Activated CD8-positive, alpha-beta T cell treated with anti-CD3 and anti-CD28 coated beads for 36 hours (primary cell): ENCODE measurements around the gene ABCG4. TPM values are rescaled to one million over a fixed set of nuclear protein-coding genes. Genes with fewer than 3 reads are reported as not detected.

ENCODE experiments used
- ATAC-seq: fragments of 200-7000 bp; cut with Tn5 transposase; one replicate; pipeline ENCODE4 v1.10.0; 2021; ENCODE audit warnings: mild to moderate bottlenecking, moderate library complexity
- CTCF ChIA-PET: fragments of 350-600 bp; sonication (Branson Sonifier 250); formaldehyde crosslinking; loops from one replicate; lab custom pipeline; 2021; ENCODE audit warnings: antibody characterized with exemption; lab: Charles Lee
- POLR2A ChIA-PET: fragments of 350-600 bp; sonication (Branson Sonifier 250); formaldehyde crosslinking; loops from one replicate; lab custom pipeline; 2021; ENCODE audit warnings: antibody characterized with exemption; lab: Charles Lee
- DNase-seq: peaks from one replicate; pipeline ENCODE4 v3.0.0-alpha.2; 2020
- H3K27ac Mint-ChIP-seq: one replicate; pipeline ENCODE4 v1.8.0; 2021; ENCODE audit warnings: mild to moderate bottlenecking, mixed read lengths
- H3K27me3 Mint-ChIP-seq: one replicate; pipeline ENCODE4 v1.8.0; 2021; ENCODE audit warnings: mixed read lengths
- H3K36me3 Mint-ChIP-seq: one replicate; pipeline ENCODE4 v1.8.0; 2021; ENCODE audit warnings: low read depth, mixed read lengths
- H3K4me1 Mint-ChIP-seq: one replicate; pipeline ENCODE4 v1.8.0; 2021; ENCODE audit warnings: low read depth, mixed read lengths
- H3K4me3 Mint-ChIP-seq: one replicate; pipeline ENCODE4 v1.8.0; 2021; ENCODE audit warnings: mild to moderate bottlenecking, moderate library complexity, mixed read lengths
- H3K9me3 Mint-ChIP-seq: one replicate; pipeline ENCODE4 v1.8.0; 2021; ENCODE audit warnings: mixed read lengths
- CTCF ChIP-seq: fragments of 200-600 bp; IDR thresholded peaks from one replicate; pipeline ENCODE4 v1.8.0; 2022; ENCODE audit warnings: antibody characterized with exemption, mild to moderate bottlenecking
- intact Hi-C: fragments of 100-400 bp; cut with micrococcal nuclease; formaldehyde crosslinking; loops from one replicate; pipeline ENCODE4 v1.10.0; 2022
- total RNA-seq, 2 experiments: library from RNA; stranded (reverse); gene quantifications; one replicate each; pipeline ENCODE4 v1.2.3, GENCODE V29; 2021

The ABCG4 gene
- total RNA-seq, 2 experiments from 2014 or later: not detected

- DNase-seq: no peak
- ChIA-PET CTCF (interaction anchor here (0.9 to 1.5 kb wide), 6 partner anchors 8 to 215 kb away, joined by 3 to 4 read pairs (median 3); partner anchors contain the start of gene CBL), POLR2A (interaction anchor here (0.6 to 9.7 kb wide), 10 partner anchors 8 to 92 kb away, joined by 3 to 107 read pairs (median 6); partner anchors contain the start of genes HINFP and TRAPPC4)
- H3K4me1 Mint-ChIP-seq: peaks cover 37% of the 10 kb centered on the region
- intact Hi-C loops: no loop called here
- TF ChIP-seq CTCF: no peak
- ATAC-seq: peak; percentile 4
- H3K9me3 Mint-ChIP-seq: no peaks in the 10 kb centered on the region
- no peaks in the 10 kb centered on the region for H3K27me3 Mint-ChIP-seq
- peak overlapping the region; percentile 85 for H3K4me3 Mint-ChIP-seq
- H3K27ac Mint-ChIP-seq: peak overlapping the region; percentile 75
- peaks cover 9% of the 10 kb centered on the region for H3K36me3 Mint-ChIP-seq
These were observed 41.2 kb upstream of the ABCG4 start for GRCh38 chr11:119107538-119108145.

GRCh38 chr11:119108146-119108856 lies 40.6 kb upstream of the ABCG4 start:
- Mint-ChIP-seq H3K27me3 (no peaks in the 10 kb centered on the region), H3K4me3 (peak overlapping the region; percentile 85), H3K27ac (peak overlapping the region; percentile 75), H3K9me3 (no peaks in the 10 kb centered on the region), H3K4me1 (peaks cover 39% of the 10 kb centered on the region), H3K36me3 (peaks cover 13% of the 10 kb centered on the region)
- ChIA-PET CTCF (interaction anchor here (1.0 to 1.7 kb wide), 4 partner anchors 9 to 215 kb away, joined by 3 to 7 read pairs (median 4); partner anchors contain the start of gene HINFP), POLR2A (interaction anchor here (1.1 to 9.7 kb wide), 5 partner anchors 9 to 89 kb away, joined by 3 to 107 read pairs (median 8); partner anchors contain the start of genes HINFP, RPS25 and TRAPPC4)
- DNase-seq (peak; percentile 55), ATAC-seq (peak; percentile 18)
- TF ChIP-seq CTCF: no peak
- intact Hi-C loops: no loop called here

- ChIA-PET CTCF (interaction anchor here (1.0 to 1.7 kb wide), 5 partner anchors 10 to 215 kb away, joined by 3 to 7 read pairs (median 3); partner anchors contain the start of gene HINFP), POLR2A (interaction anchor here (1.1 to 9.7 kb wide), 6 partner anchors 8 to 90 kb away, joined by 3 to 107 read pairs (median 7); partner anchors contain the start of genes HINFP, HYOU1, RPS25 and TRAPPC4)
- no peaks in the 10 kb centered on the region for H3K9me3 Mint-ChIP-seq
- DNase-seq: no peak
- no peaks in the 10 kb centered on the region for H3K27me3 Mint-ChIP-seq
- ATAC-seq: no peak
- peaks cover 17% of the 10 kb centered on the region for H3K36me3 Mint-ChIP-seq
- H3K4me1 Mint-ChIP-seq: peaks cover 40% of the 10 kb centered on the region
- peak overlapping the region; percentile 75 for H3K27ac Mint-ChIP-seq
- H3K4me3 Mint-ChIP-seq: peak overlapping the region; percentile 85
- intact Hi-C loops: no loop called here
- TF ChIP-seq CTCF: no peak
These were observed 40.0 kb upstream of the ABCG4 start for GRCh38 chr11:119108857-119109221.

GRCh38 chr11:119109843-119110242 lies 39.0 kb upstream of the ABCG4 start:
- POLR2A ChIA-PET: interaction anchor here (0.9 to 9.7 kb wide), 6 partner anchors 11 to 113 kb away, joined by 3 to 107 read pairs (median 7); partner anchors contain the start of genes HINFP, HYOU1, RPS25 and TRAPPC4
- ATAC-seq: no peak
- Mint-ChIP-seq H3K4me1 (peaks cover 41% of the 10 kb centered on the region), H3K27ac (peak overlapping the region; percentile 1), H3K4me3 (peak overlapping the region; percentile 85), H3K27me3 (no peaks in the 10 kb centered on the region), H3K9me3 (no peaks in the 10 kb centered on the region), H3K36me3 (peaks cover 22% of the 10 kb centered on the region)
- intact Hi-C loops: no loop called here
- TF ChIP-seq CTCF: no peak
- CTCF ChIA-PET: interaction anchor here (1.0 to 1.7 kb wide), 4 partner anchors 9 to 183 kb away, joined by 3 to 5 read pairs (median 4); partner anchors contain the start of gene HINFP
- DNase-seq: no peak
